HG03066 (cell line): ENCODE measurements around the gene BICD1.

Experiments
- ATAC-seq: cut with Tn5 transposase; IDR thresholded peaks from one replicate; pipeline ENCODE4 v1.9.1; 2021; ENCODE audit warnings: low read depth; ENCODE audit not compliant: unreplicated experiment

Gene BICD1

GRCh38 chr12:32233568-32233967 lies 126.9 kb downstream of the BICD1 start:
- no peak for ATAC-seq

DNA sequence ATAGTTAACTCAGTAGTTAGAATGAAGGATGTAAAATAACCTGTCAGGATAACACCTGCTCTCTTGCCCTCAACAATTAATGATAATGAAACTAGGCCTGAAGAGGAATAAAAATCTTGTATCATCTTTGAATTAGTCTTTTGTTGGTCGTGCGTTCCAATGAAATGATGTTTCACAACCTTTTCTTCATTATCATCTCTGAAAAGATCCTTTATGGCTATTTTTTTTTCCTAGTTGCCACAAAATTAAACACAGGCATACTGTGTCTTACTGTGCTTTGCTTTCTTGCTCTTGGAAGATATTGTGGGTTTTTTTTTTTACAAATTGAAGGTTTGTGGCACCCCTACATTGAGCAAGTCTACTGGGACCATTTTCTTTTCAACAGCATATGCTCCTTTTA lies 128.6 kb downstream of the BICD1 start:
- no peak for ATAC-seq

- ATAC-seq: no peak
Observed at GRCh38 chr12:32240162-32240561, 133.5 kb downstream of the BICD1 start.

- no peak for ATAC-seq
Observed at GRCh38 chr12:32240831-32241230, 134.2 kb downstream of the BICD1 start.

DNA sequence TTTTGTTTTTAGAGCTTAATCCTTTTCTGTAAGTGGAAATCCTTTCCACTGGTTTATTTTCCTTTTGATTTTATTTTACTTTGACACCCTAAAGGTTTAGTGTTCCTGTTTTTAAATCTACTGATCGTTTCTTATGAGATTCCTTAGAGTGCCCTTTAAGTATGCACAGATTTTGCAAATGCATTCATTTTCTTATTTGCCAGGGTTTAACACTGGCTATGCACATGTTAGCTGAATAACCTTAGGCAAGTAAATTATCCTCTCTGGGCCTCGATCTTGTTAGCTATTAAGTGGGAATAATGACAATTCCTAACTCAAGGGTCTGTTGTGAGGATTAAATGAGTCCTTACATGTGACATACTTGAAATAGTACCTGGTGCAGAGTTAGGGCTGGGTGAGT lies 136.0 kb downstream of the BICD1 start:
- no peak for ATAC-seq

DNA sequence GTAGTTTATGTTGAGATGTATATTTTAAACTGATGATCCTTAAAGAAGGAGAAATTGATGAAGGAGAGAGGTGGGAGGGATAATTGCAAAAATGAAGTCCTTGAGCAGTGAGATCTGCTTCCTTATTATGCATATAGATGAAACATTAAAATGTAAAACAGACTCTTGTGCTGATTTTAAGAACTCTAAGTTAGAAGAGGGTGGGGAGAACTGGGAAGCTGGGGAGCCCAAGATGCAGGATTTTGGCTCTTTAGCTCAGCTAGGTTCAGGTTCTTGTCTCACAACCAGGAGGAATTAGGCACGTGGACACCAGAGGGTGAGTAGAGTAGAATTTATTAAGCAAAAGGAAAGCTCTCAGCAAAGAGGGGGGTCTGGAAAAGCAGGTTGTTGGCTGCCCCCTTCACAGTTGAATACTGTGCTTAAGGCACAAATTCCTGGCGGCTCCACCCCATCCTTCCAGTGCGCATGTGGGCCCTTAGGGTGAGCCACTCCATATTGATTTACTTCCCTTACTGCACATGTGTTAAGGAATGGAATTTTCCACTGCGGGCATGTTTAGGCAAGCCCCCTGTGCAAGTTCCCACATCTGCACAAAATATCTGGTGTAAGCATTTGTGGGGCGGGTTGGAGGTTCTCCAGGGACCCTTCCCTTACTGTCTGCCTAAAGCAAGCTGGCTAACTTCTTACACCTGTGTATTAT lies 141.9 kb downstream of the BICD1 start:
- no peak for ATAC-seq

DNA sequence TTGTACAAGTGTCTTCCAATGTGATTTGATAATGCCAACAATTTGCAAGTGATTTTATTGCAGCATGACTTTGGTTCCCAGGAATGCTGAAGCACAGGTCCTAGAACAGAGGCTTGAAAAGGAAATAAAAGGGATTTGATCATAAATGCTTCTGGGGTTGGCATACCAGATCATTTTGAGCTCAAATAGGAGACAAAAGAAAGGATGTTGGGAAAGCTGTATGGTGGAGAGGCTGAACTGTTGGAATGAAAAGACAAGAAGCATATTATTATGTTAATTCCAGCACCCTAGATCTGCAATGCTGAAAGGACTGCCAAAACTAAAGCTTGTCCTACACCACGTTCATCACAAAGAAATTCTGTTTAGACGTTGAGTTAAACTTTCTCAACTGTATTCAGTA lies 143.1 kb downstream of the BICD1 start:
- ATAC-seq: no peak

GRCh38 chr12:32252199-32253073 lies 145.8 kb downstream of the BICD1 start:
- ATAC-seq: peak; percentile 68

DNA sequence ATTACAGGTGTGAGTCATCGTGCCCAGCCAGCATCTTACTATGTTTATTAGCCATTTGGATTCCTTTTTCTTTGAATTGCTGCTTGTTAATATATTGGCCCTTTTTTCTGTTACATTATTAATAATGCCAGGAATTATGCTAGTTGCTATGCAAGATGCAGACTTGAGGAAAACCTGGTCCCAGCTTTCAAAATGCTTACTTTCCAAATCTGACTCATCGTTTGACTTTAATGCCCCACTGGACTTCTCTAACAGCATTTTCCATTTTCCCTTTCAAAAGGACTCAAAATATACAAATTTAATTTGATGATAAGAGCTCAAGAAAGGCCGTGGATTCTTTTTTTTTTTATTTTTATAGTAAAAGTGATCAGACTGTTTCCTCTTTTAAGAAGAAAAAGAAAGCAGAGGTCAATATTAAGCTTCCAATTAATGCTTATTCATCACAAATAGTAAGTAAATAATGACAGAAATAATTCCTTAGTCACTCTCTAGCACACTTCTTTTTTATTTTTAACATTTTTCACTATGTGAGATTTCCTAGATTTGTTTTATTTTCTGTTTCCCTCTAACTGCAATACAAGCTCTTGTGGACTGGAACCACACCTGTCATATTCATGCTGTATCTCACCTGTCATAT lies 146.6 kb downstream of the BICD1 start:
- no peak for ATAC-seq

- no peak for ATAC-seq
Observed at GRCh38 chr12:32254260-32254956, 147.8 kb downstream of the BICD1 start.

- ATAC-seq: no peak
Observed at GRCh38 chr12:32255588-32255987, 148.9 kb downstream of the BICD1 start.

DNA sequence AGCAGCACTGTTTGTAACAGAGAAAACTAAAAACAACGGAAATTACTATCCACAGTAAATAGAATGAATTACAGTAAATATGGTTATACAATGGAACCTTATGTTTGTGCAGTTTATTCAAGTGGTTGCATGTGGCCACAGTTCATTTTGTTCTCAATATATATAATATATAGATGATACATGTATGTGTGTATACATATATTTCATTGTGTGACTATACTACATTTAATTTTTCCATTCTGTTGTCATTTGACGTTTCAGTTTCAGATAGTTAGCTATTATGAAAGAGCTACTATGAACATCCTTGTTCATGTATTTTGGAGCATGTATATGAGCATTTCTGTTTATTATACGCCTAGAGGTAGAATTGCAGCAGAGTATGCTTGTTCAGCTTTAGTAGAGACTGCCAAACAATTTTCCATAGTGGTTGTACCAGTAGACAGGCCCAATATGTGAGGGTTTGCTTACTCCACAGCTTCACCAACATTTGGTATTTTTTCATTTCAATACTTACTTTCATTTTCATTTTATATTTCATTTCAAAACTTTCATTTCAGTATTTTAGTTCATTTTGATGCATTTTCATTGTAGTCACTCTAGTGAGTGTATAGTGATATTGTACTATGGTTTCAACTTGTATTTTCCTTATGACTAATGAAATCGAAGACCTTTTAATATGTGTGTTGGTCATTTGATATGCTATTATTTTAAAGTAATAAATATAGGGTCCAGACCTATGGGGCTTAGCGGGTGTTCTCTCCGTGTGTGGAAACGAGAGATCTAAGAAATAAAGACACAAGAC lies 151.2 kb downstream of the BICD1 start:
- no peak for ATAC-seq

GRCh38 chr12:32260696-32261095 lies 154.0 kb downstream of the BICD1 start:
- ATAC-seq: no peak

DNA sequence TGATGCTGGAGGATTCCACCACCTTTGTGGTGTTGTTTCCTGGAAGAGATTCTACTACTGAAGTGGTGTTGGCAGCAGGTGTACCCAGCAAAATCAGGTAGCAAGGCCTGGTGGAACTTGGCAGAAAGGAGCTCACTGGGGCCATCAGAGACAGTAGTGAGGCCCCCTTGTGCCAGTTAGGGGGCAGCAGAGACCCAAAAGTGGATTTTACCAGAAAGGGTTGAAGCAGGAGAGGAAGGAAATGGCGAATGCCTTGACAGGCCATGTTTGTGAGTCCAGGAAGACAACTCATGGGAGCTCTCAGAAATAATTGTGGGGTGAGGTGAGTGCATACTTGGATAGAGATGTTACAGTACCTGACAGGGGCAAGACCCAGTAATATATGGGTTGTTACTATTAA lies 155.0 kb downstream of the BICD1 start:
- ATAC-seq: no peak

GRCh38 chr12:32264961-32265360 lies 158.3 kb downstream of the BICD1 start:
- no peak for ATAC-seq

DNA sequence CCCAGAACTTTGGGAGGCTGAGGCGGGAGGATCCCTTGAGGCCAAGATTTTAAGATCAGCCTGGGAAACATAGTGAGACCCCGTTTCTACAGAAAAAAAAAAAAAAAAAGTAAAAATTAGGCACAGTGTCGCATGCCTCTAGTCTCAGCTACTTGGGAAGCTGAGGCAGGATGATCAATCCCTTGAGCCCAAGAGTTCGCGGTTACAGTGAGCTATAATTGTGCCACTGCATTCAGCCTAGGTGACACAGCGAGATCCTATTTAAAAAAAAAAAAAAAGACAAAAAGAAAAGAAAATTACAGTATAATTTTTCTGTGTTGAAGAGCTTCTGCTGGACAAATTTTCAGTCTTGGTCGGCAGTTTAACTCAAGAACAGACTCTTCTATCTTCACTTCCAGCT lies 158.8 kb downstream of the BICD1 start:
- no peak for ATAC-seq

DNA sequence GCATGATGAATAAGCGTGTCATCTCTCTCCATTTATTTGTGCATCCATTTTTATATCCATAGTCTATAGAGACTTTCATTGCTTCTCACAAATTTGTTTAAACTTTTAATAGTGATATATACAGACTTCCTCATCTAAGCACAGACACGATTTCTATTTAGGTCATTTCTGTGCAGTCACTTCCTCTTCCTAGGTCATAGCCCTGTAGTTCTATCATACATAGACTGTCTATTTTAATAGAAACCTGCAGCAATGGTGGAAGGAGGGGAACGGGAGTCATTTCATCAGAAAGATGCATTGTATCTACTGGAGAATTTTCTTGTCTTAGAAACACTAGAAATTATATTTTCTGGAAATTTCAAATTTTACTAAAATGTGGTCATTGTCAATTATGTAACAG lies 159.3 kb downstream of the BICD1 start:
- ATAC-seq: peak; percentile 67

DNA sequence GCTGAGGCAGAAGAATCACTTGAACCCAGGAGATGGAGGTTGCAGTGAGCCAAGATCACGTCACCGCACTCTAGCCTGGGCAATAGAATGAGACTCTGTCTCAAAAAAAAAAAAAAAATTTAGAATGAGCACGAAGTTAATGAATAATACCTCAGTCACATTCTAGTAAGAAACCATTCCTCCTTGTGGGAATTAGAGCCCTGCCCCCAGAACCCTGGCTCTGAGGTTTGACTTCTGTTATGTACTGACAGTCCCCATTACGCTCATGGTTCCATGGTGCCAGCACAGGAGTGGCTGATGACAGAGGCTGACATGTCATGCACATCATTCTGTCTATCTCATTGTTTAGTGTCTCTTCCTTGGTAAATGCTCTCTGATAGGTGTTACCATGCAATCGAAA lies 160.1 kb downstream of the BICD1 start:
- ATAC-seq: no peak

GRCh38 chr12:32270818-32271710 lies 164.4 kb downstream of the BICD1 start:
- ATAC-seq: no peak
